Ectodermal cell (in vitro differentiated cells): ENCODE measurements around the gene TTYH1.

Experiments used
- H3K27ac ChIP-seq: 2 replicates; pipeline ENCODE4 v1.7.0; 2013; ENCODE audit warnings: mild to moderate bottlenecking, low read depth, low read length; ENCODE audit not compliant: insufficient read depth, poor library complexity, severe bottlenecking
- H3K27me3 ChIP-seq: 2 replicates; pipeline ENCODE4 v1.7.0; 2013; ENCODE audit warnings: mild to moderate bottlenecking, low read length; ENCODE audit not compliant: insufficient read depth, control insufficient read depth, poor library complexity, severe bottlenecking
- H3K36me3 ChIP-seq: one replicate; pipeline ENCODE4 v1.7.0; 2013; ENCODE audit warnings: low read length; ENCODE audit not compliant: control insufficient read depth, insufficient read depth
- H3K4me1 ChIP-seq: one replicate; pipeline ENCODE4 v1.7.0; 2013; ENCODE audit warnings: low read length; ENCODE audit not compliant: control insufficient read depth, insufficient read depth
- H3K4me3 ChIP-seq: 2 replicates; pipeline ENCODE4 v1.7.0; 2013; ENCODE audit warnings: low read depth, low read length, control low read depth; ENCODE audit not compliant: insufficient read depth
- H3K9me3 ChIP-seq: 2 replicates; pipeline ENCODE4 v1.7.0; 2013; ENCODE audit warnings: mild to moderate bottlenecking, low read length, moderate library complexity; ENCODE audit not compliant: control insufficient read depth
- WGBS, 2 experiments: methylation state at CpG; one replicate each; pipeline ENCODE4 v1.1.7; 2013; ENCODE audit warnings: missing lambda C conversion rate in 2 of 2; 5-methylcytosine and 5-hydroxymethylcytosine counted together

TTYH1 gene

DNA sequence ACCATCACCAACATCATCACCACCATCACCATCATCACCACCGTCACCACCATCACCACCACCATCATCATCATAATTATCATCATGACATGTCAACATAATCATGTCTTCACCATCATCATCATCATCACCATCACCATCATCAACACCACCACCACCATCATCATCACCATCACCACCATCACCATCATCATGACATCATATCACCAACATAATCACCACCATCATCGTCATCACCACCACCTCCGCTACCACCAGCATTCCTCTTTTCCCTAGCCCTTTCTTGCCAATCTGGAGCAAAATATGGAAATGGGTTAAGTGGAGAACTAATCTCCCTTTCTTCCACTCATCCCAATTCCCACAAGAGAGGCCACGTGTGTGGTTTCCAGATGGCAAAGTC lies 1.1 kb upstream of the TTYH1 start:
- Histone ChIP-seq H3K36me3 (peaks cover 4% of the 10 kb centered on the region), H3K9me3 (no peaks in the 10 kb centered on the region), H3K27me3 (peaks cover 15% of the 10 kb centered on the region), H3K27ac (no peak overlapping the region), H3K4me3 (no peak overlapping the region), H3K4me1 (peaks cover 26% of the 10 kb centered on the region)
- WGBS, 2 experiments: 86 to 93% methylated on average over 4 of the region's 4 CpGs

GRCh38 chr19:54415901-54416673 lies 823 bp downstream of the TTYH1 start:
- 6 to 8% methylated on average over 27 to 28 of the region's 28 CpGs for WGBS, 2 experiments

DNA sequence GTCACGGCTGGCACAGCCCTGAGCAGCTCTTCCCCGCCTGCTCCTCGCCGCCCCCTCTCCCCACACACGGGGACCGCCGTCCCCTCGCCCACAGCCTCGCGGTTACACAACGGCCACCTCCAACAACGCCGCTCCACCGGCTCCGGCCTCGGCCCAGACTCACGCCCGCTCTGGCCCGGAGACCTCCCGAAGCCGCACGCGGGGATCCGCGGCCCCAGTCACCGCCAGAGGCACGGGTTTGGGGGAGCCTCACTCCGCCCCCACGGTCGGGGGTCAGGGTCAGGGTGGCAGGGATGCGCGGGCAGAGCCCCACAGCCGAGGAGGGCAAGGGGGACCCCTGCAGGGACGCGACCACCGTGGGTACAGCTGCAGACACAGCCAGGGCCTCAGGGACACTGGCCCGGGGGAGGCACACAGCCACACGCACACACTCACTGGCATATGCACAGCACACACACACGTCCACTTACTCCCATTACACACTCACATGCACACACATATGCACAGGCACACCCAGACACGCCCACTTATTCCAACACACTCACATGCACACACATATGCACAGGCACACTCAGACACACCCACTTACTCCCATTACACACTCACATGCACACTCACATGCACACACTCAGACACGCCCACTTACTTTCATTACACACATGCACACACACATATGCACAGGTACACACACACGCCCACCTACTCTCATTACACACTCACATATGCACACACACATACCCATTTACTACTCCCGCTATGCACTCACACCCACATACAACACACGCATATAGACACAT lies 1.6 kb downstream of the TTYH1 start:
- Histone ChIP-seq H3K36me3 (peaks cover 4% of the 10 kb centered on the region), H3K4me3 (peak overlapping the region; percentile 85), H3K27ac (no peak overlapping the region), H3K9me3 (no peaks in the 10 kb centered on the region), H3K27me3 (peaks cover 15% of the 10 kb centered on the region), H3K4me1 (peaks cover 44% of the 10 kb centered on the region)
- WGBS, 2 experiments: 49 to 53% methylated on average over 44 of the region's 44 CpGs

More at GRCh38 chr19:54415901-54416673, 823 bp downstream of the TTYH1 start:
- H3K4me1 ChIP-seq: peaks cover 36% of the 10 kb centered on the region
- no peak overlapping the region for H3K27ac ChIP-seq
- H3K36me3 ChIP-seq: peaks cover 4% of the 10 kb centered on the region
- H3K27me3 ChIP-seq: peaks cover 15% of the 10 kb centered on the region
- H3K4me3 ChIP-seq: peak overlapping the region; percentile 85
- H3K9me3 ChIP-seq: no peaks in the 10 kb centered on the region

GRCh38 chr19:54418030-54418929 lies 3.0 kb downstream of the TTYH1 start:
- H3K36me3 ChIP-seq: peaks cover 15% of the 10 kb centered on the region
- H3K4me3 ChIP-seq: no peak overlapping the region
- H3K27ac ChIP-seq: peak overlapping the region; percentile 44
- H3K9me3 ChIP-seq: no peaks in the 10 kb centered on the region
- peaks cover 49% of the 10 kb centered on the region for H3K4me1 ChIP-seq
- 43 to 45% methylated on average over 24 to 25 of the region's 25 CpGs for WGBS, 2 experiments
- peaks cover 15% of the 10 kb centered on the region for H3K27me3 ChIP-seq

DNA sequence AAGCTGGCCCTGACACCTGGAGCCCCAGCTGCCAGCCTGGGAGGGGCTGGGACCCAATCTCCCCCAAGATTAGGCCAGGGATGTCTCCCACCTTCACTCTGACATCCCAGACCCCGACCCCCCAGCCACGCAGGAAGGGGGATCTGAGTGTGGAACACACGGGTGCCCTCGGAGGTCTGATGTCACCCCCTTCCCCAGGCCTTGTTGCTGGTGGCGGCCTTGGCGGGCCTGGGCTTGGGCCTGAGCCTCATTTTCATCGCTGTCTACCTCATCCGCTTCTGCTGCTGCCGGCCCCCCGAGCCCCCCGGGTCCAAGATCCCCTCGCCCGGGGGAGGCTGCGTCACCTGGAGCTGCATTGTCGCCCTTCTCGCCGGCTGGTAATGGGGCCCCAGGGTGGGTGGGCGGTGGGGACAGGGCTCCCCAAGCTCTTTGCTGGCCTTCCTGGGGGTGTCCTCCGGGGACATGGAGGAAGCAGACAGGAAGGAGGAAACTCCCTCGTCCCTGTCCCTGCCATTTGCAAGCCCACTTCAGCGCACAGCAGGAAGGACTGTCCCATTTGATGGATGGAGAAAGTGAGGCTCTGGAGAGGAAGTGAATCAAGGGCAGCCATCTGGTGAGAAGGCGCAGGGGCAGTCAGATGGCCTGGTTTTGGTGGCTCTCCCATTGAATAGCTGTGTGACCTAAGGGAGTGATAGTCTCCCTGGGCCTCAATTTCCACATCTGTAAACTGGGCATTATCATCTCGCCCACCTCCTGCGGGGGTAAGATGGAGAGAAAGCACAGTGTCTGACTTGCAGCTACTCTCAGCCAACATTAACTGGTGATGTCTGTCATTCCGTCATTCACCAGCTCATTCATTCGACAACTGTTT lies 3.9 kb downstream of the TTYH1 start:
- Histone ChIP-seq H3K9me3 (no peaks in the 10 kb centered on the region), H3K27me3 (peaks cover 10% of the 10 kb centered on the region), H3K36me3 (peaks cover 24% of the 10 kb centered on the region), H3K4me1 (peaks cover 49% of the 10 kb centered on the region), H3K4me3 (no peak overlapping the region), H3K27ac (no peak overlapping the region)
- WGBS, 2 experiments: 88% methylated on average over 26 of the region's 26 CpGs

DNA sequence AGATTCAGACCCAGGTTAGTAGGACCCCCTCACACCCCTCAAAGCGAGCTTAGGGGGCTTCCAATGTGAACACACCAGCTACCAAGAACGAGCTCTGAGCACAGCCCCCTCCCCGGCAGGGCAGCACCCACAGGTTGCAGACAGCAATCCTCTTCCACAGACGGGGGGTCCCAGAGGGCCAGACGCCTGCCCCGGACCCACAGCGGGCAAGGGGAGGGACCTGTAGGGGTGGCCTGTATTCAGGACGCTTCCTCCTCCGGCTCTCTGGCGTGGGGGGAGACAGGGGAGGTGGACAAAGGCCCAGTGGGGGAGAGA lies 4.8 kb downstream of the TTYH1 start:
- peak overlapping the region; percentile 36 for H3K4me3 ChIP-seq
- 2 to 3% methylated on average over 10 of the region's 10 CpGs for WGBS, 2 experiments
- H3K27ac ChIP-seq: peak overlapping the region; percentile 92
- H3K9me3 ChIP-seq: no peaks in the 10 kb centered on the region
- peaks cover 33% of the 10 kb centered on the region for H3K36me3 ChIP-seq
- peaks cover under 1% of the 10 kb centered on the region for H3K27me3 ChIP-seq
- peaks cover 49% of the 10 kb centered on the region for H3K4me1 ChIP-seq

DNA sequence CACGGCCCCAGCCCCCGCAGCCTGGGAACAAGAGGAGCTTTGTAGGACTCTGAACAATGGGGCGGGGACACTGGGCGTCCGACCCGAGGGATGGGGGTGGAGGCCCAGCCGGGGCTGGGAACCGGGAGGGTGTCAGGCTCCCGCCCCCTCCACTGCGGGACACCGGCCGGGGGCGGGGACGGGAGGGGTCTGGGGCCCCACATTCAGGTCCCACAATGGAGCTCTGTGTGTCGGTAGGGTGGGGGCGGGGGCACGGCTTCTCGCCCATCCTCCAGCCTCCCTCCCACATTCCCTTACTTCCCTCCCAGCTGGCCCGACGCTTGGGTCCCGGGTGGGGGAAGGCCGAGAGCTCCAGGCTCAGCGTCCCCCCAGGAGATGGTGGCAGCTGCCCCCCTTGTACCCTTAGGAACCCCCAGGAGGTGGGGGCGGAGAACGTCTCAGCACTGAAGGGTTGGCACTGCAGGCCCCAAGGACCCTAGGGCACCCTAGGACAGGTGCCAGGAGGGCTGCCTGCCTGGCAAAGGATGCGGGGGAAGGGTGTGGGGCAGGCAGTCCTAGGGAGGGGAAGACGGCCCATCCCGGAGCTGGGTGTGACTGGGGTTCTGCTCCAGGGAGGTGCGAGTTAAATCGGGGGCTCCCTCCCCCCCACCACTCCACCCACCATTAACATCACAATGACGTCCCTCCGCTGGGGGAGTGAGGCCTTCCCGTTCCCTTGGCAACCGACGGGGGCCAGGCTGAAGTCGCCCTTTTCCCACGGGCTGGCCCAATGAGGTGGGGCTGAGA lies 5.3 kb downstream of the TTYH1 start:
- Histone ChIP-seq H3K27me3 (no peaks in the 10 kb centered on the region), H3K4me3 (peak overlapping the region; percentile 36), H3K9me3 (no peaks in the 10 kb centered on the region), H3K27ac (peak overlapping the region; percentile 92), H3K4me1 (peaks cover 49% of the 10 kb centered on the region), H3K36me3 (peaks cover 34% of the 10 kb centered on the region)
- WGBS, 2 experiments: 0% methylated on average over 36 to 37 of the region's 37 CpGs

DNA sequence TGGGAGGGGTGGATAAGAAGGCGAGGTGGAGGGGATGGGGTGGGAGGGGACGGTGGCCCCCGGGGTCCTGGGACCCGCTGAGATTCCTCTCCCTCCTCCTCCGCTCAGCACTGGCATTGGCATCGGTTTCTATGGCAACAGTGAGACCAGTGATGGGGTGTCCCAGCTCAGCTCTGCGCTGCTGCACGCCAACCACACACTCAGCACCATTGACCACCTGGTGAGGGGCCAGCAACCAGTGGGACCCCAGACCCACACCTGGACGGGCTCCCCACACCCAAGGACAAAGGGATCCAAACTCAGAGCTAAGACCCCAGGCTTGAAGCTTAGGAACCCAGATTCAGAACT lies 5.9 kb downstream of the TTYH1 start:
- Histone ChIP-seq H3K4me1 (peaks cover 49% of the 10 kb centered on the region), H3K36me3 (peaks cover 34% of the 10 kb centered on the region), H3K27me3 (no peaks in the 10 kb centered on the region), H3K27ac (peak overlapping the region; percentile 79), H3K9me3 (no peaks in the 10 kb centered on the region), H3K4me3 (peak overlapping the region; percentile 18)
- 5% methylated on average over 9 of the region's 9 CpGs for WGBS, 2 experiments

- Histone ChIP-seq H3K27me3 (no peaks in the 10 kb centered on the region), H3K9me3 (no peaks in the 10 kb centered on the region), H3K36me3 (peaks cover 36% of the 10 kb centered on the region), H3K4me1 (peaks cover 49% of the 10 kb centered on the region), H3K4me3 (peak overlapping the region; percentile 18), H3K27ac (peak overlapping the region; percentile 79)
- WGBS, 2 experiments: 65 to 74% methylated on average over 7 of the region's 7 CpGs
Observed at GRCh38 chr19:54421521-54421920, 6.3 kb downstream of the TTYH1 start.
